ENCODE measurements around the gene HAP1.
"Not testable (repeated sequence)": the region's sequence is repeated elsewhere in the genome, so short reads cannot be mapped to it uniquely, and the experiment has no call there.

Gene HAP1

DNA sequence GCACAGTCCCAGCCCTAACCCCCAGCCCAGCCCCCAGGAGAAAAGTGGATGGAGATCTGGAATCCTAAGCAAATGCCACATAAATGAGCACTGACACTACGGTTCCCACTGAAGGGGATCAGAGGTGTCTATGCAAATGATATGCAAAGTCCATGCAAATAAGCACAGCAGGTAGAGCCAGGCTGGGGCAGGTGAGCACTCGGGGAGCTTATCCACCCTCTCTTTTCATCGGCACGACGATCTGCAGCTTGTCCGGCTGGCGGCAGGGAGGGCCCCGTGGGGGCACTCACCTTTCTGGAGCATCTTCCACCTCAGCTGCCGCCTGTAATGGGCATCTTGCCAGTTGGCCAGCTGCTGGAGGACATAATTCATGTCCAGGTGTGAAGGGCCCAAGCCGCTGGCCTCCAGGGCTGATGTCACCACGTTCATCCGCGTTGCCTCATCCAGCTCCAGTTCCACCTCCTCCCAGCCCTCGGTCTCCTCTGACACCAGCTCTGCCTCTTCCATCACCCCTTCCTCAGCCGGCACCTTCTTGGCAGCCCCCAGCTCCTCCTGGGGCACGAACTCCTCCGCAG, 9.9 kb downstream of the HAP1 start:
- no peak for DNase-seq (ENCODE audit: low read depth)

GRCh38 chr17:41723801-41724475, 10.5 kb downstream of the HAP1 start:
- no peak for DNase-seq (ENCODE audit: low read depth)

GRCh38 chr17:41722231-41722630, 12.2 kb downstream of the HAP1 start:
- DNase-seq (ENCODE audit: low read depth): no peak

DNA sequence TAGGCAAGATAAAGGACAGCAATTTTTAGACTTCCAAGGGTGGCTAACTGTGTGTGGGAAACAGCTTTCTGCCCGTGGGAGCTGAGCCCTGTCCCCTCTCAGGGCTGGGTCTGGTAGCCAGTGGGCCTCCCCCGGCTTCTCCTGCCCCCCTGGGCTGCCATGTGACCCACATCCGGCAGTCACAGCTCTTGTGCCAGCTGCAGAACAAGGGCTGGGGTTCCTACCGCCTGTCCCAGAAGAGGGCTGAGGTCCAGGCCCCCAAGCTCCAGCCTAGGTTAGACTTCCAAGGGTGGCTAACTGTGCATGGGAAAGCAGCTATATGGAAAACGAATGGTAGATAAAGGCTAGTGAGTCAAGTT, 16.2 kb downstream of the HAP1 start:
- no peak for DNase-seq (ENCODE audit: low read depth)

GRCh38 chr17:41717408-41718286, 16.8 kb downstream of the HAP1 start:
- DNase-seq (ENCODE audit: low read depth): no peak

GRCh38 chr17:41711669-41712400, 22.6 kb downstream of the HAP1 start, which contains the start of gene GAST:
GAST (plus strand) TSS chr17:41712331; CDS start chr17:41715437, 3,106 bp downstream.
- DNase-seq (ENCODE audit: low read depth): no peak

- DNase-seq (ENCODE audit: low read depth): no peak
Observed at GRCh38 chr17:41710472-41711090, 23.9 kb downstream of the HAP1 start.

- DNase-seq (ENCODE audit: low read depth): no peak
Observed at GRCh38 chr17:41707803-41708669, 26.4 kb downstream of the HAP1 start.

DNA sequence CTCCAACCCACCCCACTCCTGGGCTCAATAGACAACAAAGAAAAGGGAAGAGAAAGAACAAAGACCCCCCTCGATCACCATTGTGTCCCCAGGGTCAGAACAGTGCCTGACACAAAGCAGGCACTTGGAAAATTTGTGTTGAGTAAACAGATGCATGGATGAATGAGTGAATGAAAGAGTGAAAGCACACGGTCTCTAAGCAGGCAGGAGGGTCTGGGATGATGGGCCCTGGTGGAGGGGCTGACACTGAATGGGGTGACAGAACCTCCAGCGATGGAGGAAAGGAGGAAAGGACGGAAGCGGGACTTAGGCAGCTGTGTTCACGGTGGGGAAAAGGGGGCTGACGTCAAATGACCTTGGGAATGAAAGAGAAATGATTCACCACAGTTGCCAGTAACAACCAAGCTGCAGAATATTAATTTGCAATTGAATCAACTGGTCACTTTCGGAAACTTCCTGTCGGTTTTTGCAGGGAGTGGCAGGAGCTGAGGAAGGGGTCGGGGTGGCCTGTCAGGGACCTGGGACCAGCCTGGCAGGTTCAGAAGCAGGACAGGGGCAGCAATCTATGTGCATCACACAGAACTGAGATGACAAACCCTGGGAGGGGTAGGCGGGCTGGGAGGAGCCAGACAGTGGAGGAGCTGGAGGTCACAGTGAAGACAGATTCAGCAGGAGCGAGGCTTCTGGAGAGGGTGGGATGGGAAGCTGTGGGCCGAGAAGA, 29.0 kb downstream of the HAP1 start:
- no peak for DNase-seq (ENCODE audit: low read depth)

- DNase-seq (ENCODE audit: low read depth): no peak
Observed at GRCh38 chr17:41702712-41703111, 31.7 kb downstream of the HAP1 start.

DNA sequence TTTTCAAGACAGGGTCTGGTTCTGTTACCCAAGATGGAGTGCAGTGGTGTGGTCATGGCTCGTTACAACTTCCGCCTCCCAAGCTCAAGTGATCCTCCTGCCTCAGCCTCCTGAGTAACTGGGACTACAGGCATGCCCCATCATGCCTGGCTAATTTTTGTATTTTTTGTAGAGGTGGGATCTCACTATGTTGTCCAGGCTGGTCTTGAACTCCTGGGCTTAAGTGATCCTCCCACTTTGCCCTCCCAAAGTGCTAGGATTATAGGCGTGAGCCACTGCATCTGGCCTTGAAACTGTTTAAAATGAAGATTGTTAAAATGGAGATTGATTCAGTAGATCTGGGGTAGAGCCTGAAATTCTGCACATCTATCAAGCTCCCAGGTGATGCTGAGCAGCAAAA, 33.6 kb downstream of the HAP1 start:
- not testable (repeated sequence) for DNase-seq (ENCODE audit: low read depth)

GRCh38 chr17:41697122-41697962, 37.1 kb downstream of the HAP1 start:
- DNase-seq (ENCODE audit: low read depth): no peak

GRCh38 chr17:41695954-41696757, 38.3 kb downstream of the HAP1 start:
- peak; percentile 57 for DNase-seq (ENCODE audit: low read depth)

GRCh38 chr17:41695134-41695661, 39.2 kb downstream of the HAP1 start:
- no peak for DNase-seq (ENCODE audit: low read depth)

DNA sequence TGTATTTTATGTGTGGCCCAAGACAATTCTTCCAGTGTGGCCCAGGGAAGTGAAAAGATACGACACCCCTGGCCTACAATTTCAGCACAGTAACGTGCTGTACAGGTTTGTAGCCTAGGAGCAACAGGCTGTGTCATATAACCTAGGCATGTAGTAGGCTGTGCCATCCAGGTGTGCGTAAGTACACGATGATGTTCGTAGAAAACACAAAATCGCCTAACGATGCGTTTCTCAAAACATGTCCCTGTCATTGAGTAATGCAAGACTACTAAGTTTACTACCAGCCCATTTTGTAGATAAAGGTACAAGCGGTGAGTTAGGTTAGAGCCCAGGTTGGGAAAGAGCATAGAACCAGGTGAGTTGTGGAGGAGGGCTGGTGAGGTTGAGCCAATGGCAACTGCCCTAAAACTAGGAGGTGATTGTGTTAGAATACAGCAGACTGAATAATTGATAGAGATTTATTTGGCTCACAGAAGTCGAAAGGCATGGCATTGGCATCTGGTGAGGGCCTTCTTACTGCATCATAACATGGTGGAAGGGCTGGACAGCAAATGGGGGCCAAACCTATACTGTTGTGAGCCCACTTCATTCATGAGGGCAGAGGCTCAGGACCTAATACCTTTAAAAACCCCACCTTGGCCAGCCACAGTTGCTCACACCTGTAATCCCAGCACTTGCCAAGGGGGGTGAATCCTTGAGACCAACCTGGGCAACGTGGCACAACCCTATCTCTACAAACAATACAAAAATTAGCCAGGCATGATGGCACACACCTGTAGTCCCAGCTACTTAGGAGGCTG, 41.5 kb downstream of the HAP1 start:
- no peak for DNase-seq (ENCODE audit: low read depth)

DNA sequence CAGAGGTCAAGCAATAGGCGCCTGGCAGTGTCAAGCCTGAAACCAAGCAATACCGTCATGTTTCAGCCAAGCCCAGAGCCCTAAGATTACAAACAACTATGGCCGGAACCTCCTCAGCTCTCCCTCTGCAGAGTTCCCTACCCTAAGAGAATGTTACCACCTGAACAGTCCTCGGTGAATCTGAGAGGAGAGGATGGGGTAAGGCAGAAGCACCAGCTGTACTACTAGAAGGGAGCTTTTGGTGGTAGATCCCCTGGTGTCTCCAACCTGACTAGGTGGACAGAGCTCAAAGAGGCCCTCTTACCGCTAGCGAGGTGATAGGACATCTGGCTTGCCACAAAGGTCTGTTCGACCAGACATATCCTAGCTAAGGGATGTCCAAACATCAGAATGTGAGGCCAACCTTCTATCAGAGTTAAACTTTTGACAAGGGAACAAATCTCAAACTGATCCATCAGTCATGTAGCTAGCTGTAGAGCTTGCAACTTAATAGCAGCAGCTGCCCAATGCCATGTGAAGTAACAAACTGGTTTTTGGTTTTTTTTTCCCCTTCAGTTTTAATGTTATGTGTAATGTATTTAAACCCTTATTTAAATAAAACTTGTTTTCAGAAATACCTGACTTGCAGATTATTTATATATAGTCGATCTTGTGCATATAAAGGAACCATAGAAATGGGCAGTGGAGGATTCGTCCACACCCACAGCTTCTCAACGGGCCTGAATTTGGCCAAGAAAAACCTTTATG, 43.2 kb downstream of the HAP1 start:
- no peak for DNase-seq (ENCODE audit: low read depth)

DNA sequence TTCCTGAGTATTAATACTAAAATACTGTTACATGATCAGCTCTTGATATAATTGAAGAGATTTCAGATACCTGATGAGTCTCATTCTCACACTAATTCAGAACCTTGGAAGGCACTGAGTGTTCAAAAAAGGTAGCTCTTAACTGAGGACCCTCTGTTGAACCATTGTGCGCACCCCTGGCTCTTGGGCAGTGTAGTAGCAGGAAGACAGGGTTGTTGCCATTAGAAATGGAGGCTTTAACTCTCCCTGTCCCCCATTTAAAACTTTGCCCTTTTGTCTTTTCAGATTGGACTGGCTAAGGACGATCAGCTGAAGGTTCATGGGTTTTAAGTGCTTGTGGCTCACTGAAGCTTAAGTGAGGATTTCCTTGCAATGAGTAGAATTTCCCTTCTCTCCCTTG, 43.9 kb downstream of the HAP1 start:
- DNase-seq (ENCODE audit: low read depth): no peak

Measured in activated T-helper 9 cell treated with anti-CD3 and anti-CD28 coated beads, Interleukin-2, amount 50 U/mL, for 16 hours (primary cell).